Astrocyte (in vitro differentiated cells and primary cell): ENCODE measurements around the gene TICRR. TPM values are rescaled to one million over a fixed set of nuclear protein-coding genes. Genes with fewer than 3 reads are reported as not detected.

Experiments used
- DNase-seq: peaks from one replicate; pipeline ENCODE4 v3.0.0-alpha.2; 2010; ENCODE audit warnings: low read depth
- FAIRE-seq: peaks from 2 replicates; lab custom pipeline; 2011; peaks lifted over from hg19 to GRCh38; lab: Jason Lieb, UNC
- H2AFZ ChIP-seq: 2 replicates; pipeline ENCODE4 v1.6.0; 2012; ENCODE audit warnings: low read depth, low read length, inconsistent platforms
- H3K27ac ChIP-seq: 2 replicates; pipeline ENCODE4 v1.5.1; 2011; ENCODE audit warnings: low read depth, low read length, inconsistent platforms
- H3K27me3 ChIP-seq: 2 replicates; pipeline ENCODE4 v1.6.0; 2011; ENCODE audit warnings: low read length, inconsistent platforms; ENCODE audit not compliant: insufficient read depth
- H3K36me3 ChIP-seq: 2 replicates; pipeline ENCODE4 v1.5.1; 2011; ENCODE audit warnings: low read length, inconsistent platforms; ENCODE audit not compliant: insufficient read depth
- H3K4me1 ChIP-seq: 2 replicates; pipeline ENCODE4 v1.5.1; 2011; ENCODE audit warnings: low read length, inconsistent platforms; ENCODE audit not compliant: insufficient read depth
- H3K4me2 ChIP-seq: 2 replicates; pipeline ENCODE4 v1.6.0; 2012; ENCODE audit warnings: low read length, inconsistent platforms
- H3K4me3 ChIP-seq: 2 replicates; pipeline ENCODE4 v1.5.1; 2011; ENCODE audit warnings: low read depth, mild to moderate bottlenecking, low read length, inconsistent platforms; ENCODE audit not compliant: insufficient read depth
- H3K79me2 ChIP-seq: 2 replicates; pipeline ENCODE4 v1.6.0; 2012; ENCODE audit warnings: mild to moderate bottlenecking, low read length, inconsistent platforms; ENCODE audit not compliant: insufficient read depth
- H3K9ac ChIP-seq: 2 replicates; pipeline ENCODE4 v1.6.0; 2012; ENCODE audit warnings: mild to moderate bottlenecking, low read length, inconsistent platforms
- H3K9me3 ChIP-seq: 2 replicates; pipeline ENCODE4 v1.5.1; 2012; ENCODE audit warnings: low read depth, mild to moderate bottlenecking, low read length, inconsistent platforms; ENCODE audit not compliant: insufficient read depth
- H4K20me1 ChIP-seq: 2 replicates; pipeline ENCODE4 v1.6.0; 2012; ENCODE audit warnings: low read length, inconsistent platforms; ENCODE audit not compliant: insufficient read depth
- H3K27ac Mint-ChIP-seq: one replicate; pipeline ENCODE4 v1.8.0; 2021; ENCODE audit warnings: mild to moderate bottlenecking, mixed read lengths; ENCODE audit not compliant: unreplicated experiment
- H3K27me3 Mint-ChIP-seq: one replicate; pipeline ENCODE4 v1.8.0; 2021; ENCODE audit warnings: low read depth, mixed read lengths; ENCODE audit not compliant: unreplicated experiment
- H3K36me3 Mint-ChIP-seq: one replicate; pipeline ENCODE4 v1.8.0; 2021; ENCODE audit warnings: low read depth, mixed read lengths; ENCODE audit not compliant: unreplicated experiment
- H3K4me1 Mint-ChIP-seq: one replicate; pipeline ENCODE4 v1.8.0; 2021; ENCODE audit warnings: low read depth, mixed read lengths; ENCODE audit not compliant: unreplicated experiment
- H3K4me3 Mint-ChIP-seq: one replicate; pipeline ENCODE4 v1.8.0; 2021; ENCODE audit warnings: mild to moderate bottlenecking, moderate library complexity, mixed read lengths; ENCODE audit not compliant: unreplicated experiment
- H3K9me3 Mint-ChIP-seq: one replicate; pipeline ENCODE4 v1.8.0; 2021; ENCODE audit warnings: mild to moderate bottlenecking, mixed read lengths; ENCODE audit not compliant: unreplicated experiment
- EZH2 ChIP-seq: IDR thresholded peaks from 2 replicates; pipeline ENCODE4 v1.6.1; 2012; ENCODE audit warnings: mild to moderate bottlenecking, low read length, inconsistent platforms; ENCODE audit not compliant: insufficient read depth
- total RNA-seq: library from RNA; stranded (reverse); gene quantifications from 2 replicates; pipeline ENCODE4 v1.2.1, GENCODE V29; 2021
- TF ChIP-seq, protein P1 (sequence below): IDR thresholded peaks from 2 replicates; pipeline ENCODE4 v1.5.1; 2011; ENCODE audit warnings: low read depth, mild to moderate bottlenecking, inconsistent platforms, low read length, moderate library complexity; ENCODE audit not compliant: insufficient read depth

The TICRR gene
- total RNA-seq, 1 donor from 2014 or later: 2.9 TPM

DNA sequence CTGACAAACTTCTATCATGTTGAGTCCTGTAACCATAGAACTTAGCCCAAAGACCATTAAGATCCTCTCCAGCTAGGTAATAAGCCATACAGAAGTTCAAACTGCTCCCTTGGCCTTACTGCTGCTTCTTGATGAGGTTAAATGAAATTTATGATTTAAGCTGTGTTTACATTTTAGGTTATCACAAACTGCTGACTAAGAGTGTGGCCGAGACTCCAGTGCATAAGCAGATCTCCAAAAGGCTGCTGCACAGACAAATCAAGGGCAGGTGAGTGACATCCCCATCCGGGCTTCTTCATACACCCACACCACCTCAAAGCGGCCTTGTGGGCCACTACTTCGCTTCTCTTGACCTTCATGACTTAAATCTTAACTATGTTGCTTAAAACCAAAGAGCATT, 41.0 kb downstream of the TICRR start:
- no peaks in the 10 kb centered on the region for H3K79me2 ChIP-seq
- H3K4me3 ChIP-seq: no peak overlapping the region
- H3K9me3 ChIP-seq: no peaks in the 10 kb centered on the region
- TF ChIP-seq, protein P1, sequence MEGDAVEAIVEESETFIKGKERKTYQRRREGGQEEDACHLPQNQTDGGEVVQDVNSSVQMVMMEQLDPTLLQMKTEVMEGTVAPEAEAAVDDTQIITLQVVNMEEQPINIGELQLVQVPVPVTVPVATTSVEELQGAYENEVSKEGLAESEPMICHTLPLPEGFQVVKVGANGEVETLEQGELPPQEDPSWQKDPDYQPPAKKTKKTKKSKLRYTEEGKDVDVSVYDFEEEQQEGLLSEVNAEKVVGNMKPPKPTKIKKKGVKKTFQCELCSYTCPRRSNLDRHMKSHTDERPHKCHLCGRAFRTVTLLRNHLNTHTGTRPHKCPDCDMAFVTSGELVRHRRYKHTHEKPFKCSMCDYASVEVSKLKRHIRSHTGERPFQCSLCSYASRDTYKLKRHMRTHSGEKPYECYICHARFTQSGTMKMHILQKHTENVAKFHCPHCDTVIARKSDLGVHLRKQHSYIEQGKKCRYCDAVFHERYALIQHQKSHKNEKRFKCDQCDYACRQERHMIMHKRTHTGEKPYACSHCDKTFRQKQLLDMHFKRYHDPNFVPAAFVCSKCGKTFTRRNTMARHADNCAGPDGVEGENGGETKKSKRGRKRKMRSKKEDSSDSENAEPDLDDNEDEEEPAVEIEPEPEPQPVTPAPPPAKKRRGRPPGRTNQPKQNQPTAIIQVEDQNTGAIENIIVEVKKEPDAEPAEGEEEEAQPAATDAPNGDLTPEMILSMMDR: no peak
- TF ChIP-seq EZH2: no peak
- Mint-ChIP-seq H3K4me3 (no peak overlapping the region), H3K9me3 (peaks cover 9% of the 10 kb centered on the region), H3K27ac (no peak overlapping the region), H3K27me3 (no peaks in the 10 kb centered on the region), H3K36me3 (peaks cover 7% of the 10 kb centered on the region), H3K4me1 (peaks cover 2% of the 10 kb centered on the region)
- H4K20me1 ChIP-seq: no peaks in the 10 kb centered on the region
- no peak overlapping the region for H3K4me2 ChIP-seq
- H3K27me3 ChIP-seq: no peaks in the 10 kb centered on the region
- no peak for FAIRE-seq
- no peak overlapping the region for H2AFZ ChIP-seq
- DNase-seq: no peak
- H3K9ac ChIP-seq: no peak overlapping the region
- no peaks in the 10 kb centered on the region for H3K4me1 ChIP-seq
- no peak overlapping the region for H3K27ac ChIP-seq
- H3K36me3 ChIP-seq: peaks cover 13% of the 10 kb centered on the region

DNA sequence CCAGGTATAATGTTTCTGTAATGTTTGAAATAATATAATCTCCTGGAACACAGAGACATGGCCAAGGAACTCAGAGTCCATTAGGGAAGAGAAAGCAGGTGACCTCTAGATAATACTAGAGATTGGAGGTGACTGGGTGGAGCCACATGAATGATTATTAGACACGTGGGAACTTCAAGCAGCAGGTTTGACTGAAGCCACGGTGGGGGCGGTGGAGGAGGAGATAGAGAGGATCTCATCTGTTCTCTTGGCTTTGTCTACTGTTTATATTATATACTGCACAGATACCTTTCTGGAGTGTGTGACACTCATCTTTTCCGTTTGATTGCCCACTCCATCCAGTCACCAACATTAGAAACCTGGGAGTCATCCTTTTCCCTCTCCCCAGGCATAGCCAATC, 46.3 kb downstream of the TICRR start:
- no peaks in the 10 kb centered on the region for H3K4me1 Mint-ChIP-seq
- H3K27me3 ChIP-seq: no peaks in the 10 kb centered on the region

DNA sequence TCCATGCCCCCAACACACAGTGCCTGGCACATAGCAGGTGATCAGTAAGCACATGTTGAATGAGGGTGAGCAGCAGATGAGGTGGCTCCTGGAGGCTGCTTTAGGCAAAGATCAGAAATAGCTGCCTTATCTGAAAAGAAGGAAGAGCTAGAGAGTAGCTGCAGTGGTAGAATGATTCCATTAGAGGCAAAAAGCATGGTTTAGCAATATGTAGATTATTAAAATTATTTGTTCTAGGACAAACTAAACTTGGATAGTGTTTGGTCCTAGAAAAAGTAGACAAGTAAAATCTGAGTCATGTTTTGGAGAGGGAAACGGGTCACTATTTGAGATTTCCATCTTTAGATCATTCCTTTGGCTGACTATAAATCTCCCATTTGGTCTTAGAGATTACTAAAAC, 47.9 kb downstream of the TICRR start:
- Histone ChIP-seq H2AFZ (no peak overlapping the region), H3K4me1 (no peaks in the 10 kb centered on the region), H3K27ac (no peak overlapping the region), H3K9me3 (no peaks in the 10 kb centered on the region), H3K36me3 (peaks cover 44% of the 10 kb centered on the region), H3K9ac (no peak overlapping the region), H3K79me2 (no peaks in the 10 kb centered on the region), H3K4me2 (no peak overlapping the region), H4K20me1 (no peaks in the 10 kb centered on the region), H3K4me3 (no peak overlapping the region), H3K27me3 (no peaks in the 10 kb centered on the region)
- Mint-ChIP-seq H3K36me3 (peaks cover 15% of the 10 kb centered on the region), H3K4me1 (no peaks in the 10 kb centered on the region), H3K4me3 (no peak overlapping the region), H3K27ac (no peak overlapping the region), H3K27me3 (no peaks in the 10 kb centered on the region), H3K9me3 (no peaks in the 10 kb centered on the region)
- DNase-seq (no peak), FAIRE-seq (no peak)
- TF ChIP-seq, protein P1: no peak
- TF ChIP-seq EZH2: no peak

More for the DNA sequence above, 46.3 kb downstream of the TICRR start:
- no peak overlapping the region for H3K4me3 Mint-ChIP-seq
- Histone ChIP-seq H3K9ac (no peak overlapping the region), H3K4me1 (no peaks in the 10 kb centered on the region), H3K9me3 (no peaks in the 10 kb centered on the region), H3K79me2 (no peaks in the 10 kb centered on the region), H3K27ac (no peak overlapping the region), H4K20me1 (no peaks in the 10 kb centered on the region), H3K4me2 (no peak overlapping the region), H3K4me3 (no peak overlapping the region), H3K36me3 (peaks cover 28% of the 10 kb centered on the region), H2AFZ (no peak overlapping the region)
- FAIRE-seq (no peak), DNase-seq (no peak)
- H3K9me3 Mint-ChIP-seq: no peaks in the 10 kb centered on the region
- H3K36me3 Mint-ChIP-seq: peaks cover 14% of the 10 kb centered on the region
- H3K27ac Mint-ChIP-seq: no peak overlapping the region
- TF ChIP-seq, protein P1: no peak
- TF ChIP-seq EZH2: no peak
- no peaks in the 10 kb centered on the region for H3K27me3 Mint-ChIP-seq
